ENCODE results near the gene PHACTR3. TPM values are rescaled to one million over a fixed set of nuclear protein-coding genes. Genes with fewer than 3 reads are reported as not detected.

PHACTR3 gene
- total RNA-seq, 2 donors from 2014 or later: 0.13 TPM; not detected in 1

GRCh38 chr20:59864726-59865125 lies 260.4 kb downstream of the PHACTR3 start:
- no peak for DNase-seq
- Histone ChIP-seq H3K4me1 (ENCODE audit: control insufficient read depth, insufficient read depth, low read length) (no peaks in the 10 kb centered on the region), H3K36me3 (ENCODE audit: control insufficient read depth, insufficient read depth, low read length) (no peaks in the 10 kb centered on the region), H3K9ac (ENCODE audit: extremely low read depth, low read length, poor library complexity, severe bottlenecking) (no peak overlapping the region), H3K4me3 (ENCODE audit: low read length) (no peak overlapping the region), H3K27me3 (ENCODE audit: control insufficient read depth, insufficient read depth, low read length, poor library complexity, severe bottlenecking) (no peaks in the 10 kb centered on the region), H3K27ac (ENCODE audit: low read depth, low read length) (no peak overlapping the region), H3K9me3 (ENCODE audit: control insufficient read depth, low read length) (no peaks in the 10 kb centered on the region)
- TF ChIP-seq, protein P1, sequence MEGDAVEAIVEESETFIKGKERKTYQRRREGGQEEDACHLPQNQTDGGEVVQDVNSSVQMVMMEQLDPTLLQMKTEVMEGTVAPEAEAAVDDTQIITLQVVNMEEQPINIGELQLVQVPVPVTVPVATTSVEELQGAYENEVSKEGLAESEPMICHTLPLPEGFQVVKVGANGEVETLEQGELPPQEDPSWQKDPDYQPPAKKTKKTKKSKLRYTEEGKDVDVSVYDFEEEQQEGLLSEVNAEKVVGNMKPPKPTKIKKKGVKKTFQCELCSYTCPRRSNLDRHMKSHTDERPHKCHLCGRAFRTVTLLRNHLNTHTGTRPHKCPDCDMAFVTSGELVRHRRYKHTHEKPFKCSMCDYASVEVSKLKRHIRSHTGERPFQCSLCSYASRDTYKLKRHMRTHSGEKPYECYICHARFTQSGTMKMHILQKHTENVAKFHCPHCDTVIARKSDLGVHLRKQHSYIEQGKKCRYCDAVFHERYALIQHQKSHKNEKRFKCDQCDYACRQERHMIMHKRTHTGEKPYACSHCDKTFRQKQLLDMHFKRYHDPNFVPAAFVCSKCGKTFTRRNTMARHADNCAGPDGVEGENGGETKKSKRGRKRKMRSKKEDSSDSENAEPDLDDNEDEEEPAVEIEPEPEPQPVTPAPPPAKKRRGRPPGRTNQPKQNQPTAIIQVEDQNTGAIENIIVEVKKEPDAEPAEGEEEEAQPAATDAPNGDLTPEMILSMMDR (conservative IDR thresholded peaks at IDR 0.05): no peak
- no peak overlapping the region for H3K4me3 Mint-ChIP-seq
- H3K9me3 Mint-ChIP-seq: no peaks in the 10 kb centered on the region
- 69 to 80% methylated on average over 1 of the region's 1 CpG for WGBS, 2 experiments (ENCODE audit: insufficient coverage in 1 of 2, insufficient read length in 1 of 2)
- H3K27ac Mint-ChIP-seq: no peak overlapping the region
- H3K4me1 Mint-ChIP-seq: no peaks in the 10 kb centered on the region
- H3K27me3 Mint-ChIP-seq (ENCODE audit: insufficient read depth): peaks cover 6% of the 10 kb centered on the region
- no peaks in the 10 kb centered on the region for H3K36me3 Mint-ChIP-seq (ENCODE audit: low read depth)

DNA sequence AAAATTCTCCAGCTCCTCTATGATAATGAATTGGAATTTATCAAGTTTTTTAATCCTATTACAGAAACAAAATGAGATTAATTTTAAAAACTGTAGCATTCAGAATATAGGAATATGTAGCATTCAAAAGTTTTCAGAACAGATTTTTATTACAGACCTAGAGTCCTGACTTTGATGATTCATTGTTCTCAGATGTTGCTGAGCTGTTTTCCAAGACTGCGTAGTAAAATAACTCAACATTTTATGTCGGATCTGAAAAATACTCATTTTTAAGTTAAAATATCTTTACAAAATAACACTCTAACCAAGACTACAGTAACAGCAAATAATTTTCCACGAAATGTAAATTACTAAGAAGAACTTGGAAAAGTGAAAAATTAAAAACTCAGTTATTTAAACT lies 262.0 kb downstream of the PHACTR3 start:
- H3K9me3 Mint-ChIP-seq: no peaks in the 10 kb centered on the region
- H3K4me1 ChIP-seq (ENCODE audit: control insufficient read depth, insufficient read depth, low read length): no peaks in the 10 kb centered on the region
- H3K4me3 ChIP-seq (ENCODE audit: low read length): no peak overlapping the region
- no peaks in the 10 kb centered on the region for H3K4me1 Mint-ChIP-seq
- H3K36me3 ChIP-seq (ENCODE audit: control insufficient read depth, insufficient read depth, low read length): no peaks in the 10 kb centered on the region
- TF ChIP-seq, protein P1 (conservative IDR thresholded peaks at IDR 0.05): no peak
- 83% methylated on average over 3 of the region's 3 CpGs; no CpG with 5 or more reads in 1 of the 2 experiments for WGBS, 2 experiments (ENCODE audit: insufficient coverage in 1 of 2, insufficient read length in 1 of 2)
- H3K9me3 ChIP-seq (ENCODE audit: control insufficient read depth, low read length): no peaks in the 10 kb centered on the region
- H3K9ac ChIP-seq (ENCODE audit: extremely low read depth, low read length, poor library complexity, severe bottlenecking): no peak overlapping the region
- no peaks in the 10 kb centered on the region for H3K36me3 Mint-ChIP-seq (ENCODE audit: low read depth)
- DNase-seq: no peak
- no peak overlapping the region for H3K27ac ChIP-seq (ENCODE audit: low read depth, low read length)
- no peaks in the 10 kb centered on the region for H3K27me3 ChIP-seq (ENCODE audit: control insufficient read depth, insufficient read depth, low read length, poor library complexity, severe bottlenecking)
- H3K27ac Mint-ChIP-seq: no peak overlapping the region
- H3K27me3 Mint-ChIP-seq (ENCODE audit: insufficient read depth): peaks cover 4% of the 10 kb centered on the region
- H3K4me3 Mint-ChIP-seq: no peak overlapping the region

DNA sequence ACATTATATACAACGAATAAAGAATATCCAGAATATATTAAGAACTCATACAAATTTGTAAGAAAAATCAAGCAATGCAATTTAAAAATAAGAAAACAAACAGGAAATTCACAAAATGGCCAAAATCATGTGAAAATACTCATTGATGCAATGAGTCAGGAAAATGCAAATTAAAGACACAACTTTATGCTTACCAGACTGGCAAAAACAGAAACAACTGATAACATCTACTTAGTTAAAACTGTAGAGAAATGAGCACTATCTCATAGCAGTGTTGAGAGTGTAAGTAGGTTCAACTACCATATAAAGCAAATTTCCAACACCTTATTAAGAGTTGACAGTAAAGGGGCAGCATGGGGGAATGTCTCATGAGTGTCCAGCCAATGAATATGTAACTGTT lies 266.8 kb downstream of the PHACTR3 start:
- H3K4me3 Mint-ChIP-seq: no peak overlapping the region

More for the DNA sequence above, 266.8 kb downstream of the PHACTR3 start:
- Histone ChIP-seq H3K36me3 (ENCODE audit: control insufficient read depth, insufficient read depth, low read length) (no peaks in the 10 kb centered on the region), H3K9me3 (ENCODE audit: control insufficient read depth, low read length) (no peaks in the 10 kb centered on the region), H3K4me3 (ENCODE audit: low read length) (no peak overlapping the region), H3K27ac (ENCODE audit: low read depth, low read length) (no peak overlapping the region), H3K4me1 (ENCODE audit: control insufficient read depth, insufficient read depth, low read length) (no peaks in the 10 kb centered on the region), H3K27me3 (ENCODE audit: control insufficient read depth, insufficient read depth, low read length, poor library complexity, severe bottlenecking) (no peaks in the 10 kb centered on the region), H3K9ac (ENCODE audit: extremely low read depth, low read length, poor library complexity, severe bottlenecking) (no peak overlapping the region)
- no peak for DNase-seq
- no peaks in the 10 kb centered on the region for H3K9me3 Mint-ChIP-seq
- H3K4me1 Mint-ChIP-seq: no peaks in the 10 kb centered on the region
- TF ChIP-seq, protein P1 (conservative IDR thresholded peaks at IDR 0.05): no peak
- WGBS, 2 experiments (ENCODE audit: insufficient coverage in 1 of 2, insufficient read length in 1 of 2): no CpG with 5 or more reads among the region's 1 CpG
- no peak overlapping the region for H3K27ac Mint-ChIP-seq
- H3K36me3 Mint-ChIP-seq (ENCODE audit: low read depth): no peaks in the 10 kb centered on the region
- peaks cover 4% of the 10 kb centered on the region for H3K27me3 Mint-ChIP-seq (ENCODE audit: insufficient read depth)
